GM18511 (cell line): ENCODE data around the gene SH3TC2.

Source experiments
- ATAC-seq: cut with Tn5 transposase; IDR thresholded peaks from one replicate; pipeline ENCODE4 v1.9.1; 2021; ENCODE audit warnings: mild to moderate bottlenecking, moderate library complexity; ENCODE audit not compliant: unreplicated experiment

SH3TC2 gene

DNA sequence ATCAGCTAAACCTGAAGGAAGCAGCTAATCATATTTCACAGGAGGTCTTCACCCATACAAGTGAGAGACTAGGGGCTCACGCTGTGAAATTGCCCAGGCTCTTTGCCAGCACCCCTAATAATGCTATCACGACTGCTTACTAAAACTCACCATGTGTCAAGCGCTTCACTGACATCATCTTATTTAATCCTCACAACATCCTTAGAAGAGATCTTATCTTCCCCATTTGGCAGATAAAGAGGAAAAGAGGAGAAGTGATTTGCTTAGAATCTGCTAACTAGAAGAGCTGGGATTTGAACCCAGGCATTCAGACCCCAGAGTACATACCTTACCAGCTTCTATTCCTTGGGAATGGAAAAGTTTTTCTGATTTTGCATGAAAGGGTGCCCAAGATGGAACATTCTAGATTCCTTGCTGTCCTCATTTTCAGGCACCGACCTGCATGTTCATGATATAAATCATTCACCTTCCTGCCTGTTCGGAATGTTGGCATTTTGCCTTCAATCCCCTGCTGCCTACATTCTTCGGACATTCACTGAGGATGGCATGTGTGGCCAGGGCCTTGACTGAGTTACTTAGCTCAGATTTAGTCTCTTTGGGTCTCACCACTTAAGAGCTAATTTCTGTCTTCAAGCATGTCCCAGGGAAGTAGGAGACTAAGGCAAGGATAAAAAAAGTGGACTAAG lies 88.1 kb downstream of the SH3TC2 start:
- ATAC-seq, result no peak

DNA sequence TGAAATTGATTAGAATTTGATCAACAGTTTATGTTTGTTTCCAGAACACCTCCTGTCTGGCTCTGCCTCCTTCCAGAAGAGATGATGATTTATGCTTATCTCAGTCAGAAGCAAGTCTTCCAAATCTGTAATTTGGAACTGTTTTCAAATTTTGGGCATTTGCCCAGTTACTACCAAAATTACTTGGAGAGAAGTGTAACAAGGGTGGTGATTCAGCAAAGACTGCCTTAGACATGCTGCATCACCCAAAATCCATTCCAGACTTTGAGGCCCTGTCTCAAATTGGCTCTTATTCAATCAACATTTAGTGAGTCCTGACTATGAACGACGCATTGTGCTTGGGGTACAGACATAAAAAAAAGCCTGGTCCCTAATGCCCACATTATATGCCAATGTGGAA lies 89.4 kb downstream of the SH3TC2 start:
- no peak for ATAC-seq

DNA sequence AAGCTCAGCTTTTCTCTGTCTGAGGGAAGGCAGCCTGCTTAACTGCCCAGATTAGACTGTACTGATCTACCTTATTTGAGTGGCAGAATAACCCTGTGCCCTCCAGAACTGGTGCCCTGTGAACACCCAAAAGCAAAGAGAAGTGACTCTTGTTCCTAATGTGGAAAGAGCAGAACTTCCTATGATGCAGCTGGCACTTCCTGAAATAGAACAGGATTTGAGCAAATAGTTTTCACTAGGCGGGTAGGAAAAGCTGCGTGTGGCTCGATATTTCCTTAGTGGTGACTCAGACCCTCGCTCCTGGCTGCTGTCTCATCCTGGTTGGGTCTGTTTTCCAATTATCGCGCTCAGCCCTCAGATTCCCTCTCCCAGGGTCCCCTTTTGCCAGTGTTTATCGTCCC lies 89.9 kb downstream of the SH3TC2 start:
- ATAC-seq, result no peak

DNA sequence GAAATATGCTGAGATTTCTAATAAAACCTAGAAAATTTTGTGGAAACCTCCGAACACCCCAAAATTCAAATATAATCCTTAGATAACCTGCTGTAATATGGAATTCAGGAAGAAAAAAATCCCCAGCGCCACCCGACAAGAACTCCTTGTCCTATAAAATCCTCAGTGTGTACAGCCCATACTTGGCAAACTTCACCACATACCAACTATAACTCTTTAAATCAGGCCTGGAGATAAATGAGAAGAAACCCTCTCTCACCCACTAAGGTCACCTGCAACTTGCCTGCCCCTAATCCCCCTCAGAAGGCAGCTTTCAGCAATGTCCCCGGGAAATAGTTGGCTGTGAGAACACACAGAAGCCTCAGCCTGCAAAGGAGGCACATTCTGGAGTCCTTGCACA lies 90.5 kb downstream of the SH3TC2 start:
- no peak for ATAC-seq

DNA sequence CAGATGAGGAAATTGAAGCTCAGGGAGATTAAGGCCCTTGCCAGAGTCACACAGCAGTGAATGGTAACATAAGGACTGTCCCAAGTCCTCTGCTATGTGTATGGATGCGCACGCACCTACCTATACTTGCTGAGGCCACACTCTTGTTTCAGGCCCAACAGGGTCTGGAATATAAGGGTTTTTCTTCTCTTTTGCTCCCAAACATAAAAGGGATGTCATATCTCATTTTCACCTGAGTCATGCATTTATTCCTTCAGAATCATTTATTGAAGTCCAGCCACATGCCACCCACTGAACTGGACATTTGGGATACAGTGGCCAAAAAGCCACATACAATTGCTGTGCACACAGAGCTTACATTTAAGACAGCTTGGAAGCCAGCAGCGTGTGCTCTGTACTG lies 92.0 kb downstream of the SH3TC2 start:
- no peak for ATAC-seq

DNA sequence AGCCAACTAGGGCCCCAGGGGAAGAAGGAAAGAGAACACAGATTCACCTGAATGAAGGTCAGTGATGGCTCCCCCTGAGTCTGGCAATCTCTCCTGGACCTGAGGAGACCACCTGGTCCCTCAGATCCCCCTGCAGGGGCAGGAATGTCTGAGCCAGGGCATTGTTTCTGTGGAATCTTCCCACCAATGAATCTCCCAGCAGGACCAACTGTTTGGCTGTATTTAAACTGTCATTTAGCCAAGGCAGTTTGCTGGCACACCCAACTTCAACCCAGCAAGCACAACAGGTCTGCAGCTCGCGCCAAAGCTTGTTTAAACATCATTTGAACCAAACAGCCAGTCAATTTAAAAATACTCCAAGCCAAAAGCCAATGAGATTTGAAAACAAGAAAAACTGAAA lies 92.6 kb downstream of the SH3TC2 start:
- ATAC-seq, result no peak

DNA sequence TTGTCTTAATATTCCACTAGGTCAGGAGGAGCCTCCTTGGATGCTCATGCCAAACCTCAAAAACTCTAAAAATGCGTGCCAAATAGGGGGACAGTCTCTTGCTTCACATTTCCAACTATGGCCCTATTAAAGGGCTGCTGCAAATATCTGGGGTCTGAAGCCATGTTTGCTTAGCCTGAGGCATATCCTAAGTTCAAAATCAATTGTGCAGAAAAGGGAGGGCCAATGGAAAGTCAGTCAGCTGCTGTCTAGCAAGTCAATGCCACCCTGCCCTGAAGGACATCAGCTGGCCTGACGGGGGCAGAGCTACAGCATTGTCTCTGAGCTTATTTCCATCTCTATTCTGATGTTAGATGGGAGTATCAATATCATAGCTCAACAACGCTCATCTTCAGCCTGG lies 93.6 kb downstream of the SH3TC2 start:
- no peak for ATAC-seq

DNA sequence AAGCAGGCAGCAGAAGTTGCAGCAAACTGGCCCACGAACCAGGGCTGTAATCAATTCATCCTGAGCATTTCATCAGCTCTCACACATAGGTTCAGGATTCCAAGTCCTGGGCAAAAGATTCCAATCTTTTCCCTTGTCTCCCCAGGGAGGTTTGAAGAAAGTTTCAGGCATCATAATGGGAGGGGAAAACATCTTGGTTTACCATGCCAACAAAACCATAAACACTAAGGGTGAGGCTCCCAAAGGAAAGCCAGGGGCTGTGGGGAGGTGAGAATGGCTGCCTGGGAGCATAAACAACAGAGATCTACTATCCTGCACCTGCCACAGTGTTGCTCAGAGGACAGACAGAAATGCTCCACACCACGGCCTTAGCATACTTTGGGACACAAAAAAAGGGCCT lies 94.6 kb downstream of the SH3TC2 start:
- ATAC-seq, result no peak

DNA sequence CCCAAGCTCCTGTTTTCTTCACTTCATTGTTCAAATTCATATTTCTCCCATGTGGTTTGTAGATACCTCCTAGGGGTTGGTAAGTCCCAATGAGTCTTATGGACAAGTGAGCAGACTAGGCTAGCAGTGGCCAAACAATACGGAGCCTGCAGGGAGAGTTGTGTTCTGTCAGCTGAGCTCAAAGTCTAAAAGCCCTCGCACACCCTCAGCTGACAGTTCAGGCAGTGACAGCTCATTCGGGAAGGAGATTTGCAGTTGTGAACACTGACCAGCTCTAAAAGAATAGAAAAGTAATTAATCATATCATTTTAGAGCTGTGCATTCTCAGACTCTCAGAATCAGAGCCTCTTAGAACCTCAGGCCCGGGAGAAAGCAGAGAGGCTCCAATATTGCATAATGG lies 95.1 kb downstream of the SH3TC2 start:
- no peak for ATAC-seq

DNA sequence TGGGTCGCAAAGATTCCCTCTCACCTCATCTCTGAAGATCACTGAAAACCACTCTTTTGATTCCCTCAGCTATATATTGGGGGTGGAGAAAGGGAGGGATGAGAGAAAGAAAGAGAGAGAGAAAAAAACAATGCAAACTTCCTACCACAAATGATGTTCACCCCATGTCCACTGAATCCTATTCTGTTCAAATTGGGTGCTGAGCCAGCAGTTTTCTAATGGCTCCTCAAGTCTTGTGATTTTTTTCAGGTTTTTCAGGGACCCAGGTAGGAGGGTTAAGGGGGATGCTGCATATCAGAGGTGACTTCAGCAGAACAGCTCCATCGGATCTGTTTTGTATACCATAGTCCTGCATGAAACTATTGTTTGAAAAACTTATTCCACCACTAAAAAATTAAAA lies 95.9 kb downstream of the SH3TC2 start:
- no peak for ATAC-seq

DNA sequence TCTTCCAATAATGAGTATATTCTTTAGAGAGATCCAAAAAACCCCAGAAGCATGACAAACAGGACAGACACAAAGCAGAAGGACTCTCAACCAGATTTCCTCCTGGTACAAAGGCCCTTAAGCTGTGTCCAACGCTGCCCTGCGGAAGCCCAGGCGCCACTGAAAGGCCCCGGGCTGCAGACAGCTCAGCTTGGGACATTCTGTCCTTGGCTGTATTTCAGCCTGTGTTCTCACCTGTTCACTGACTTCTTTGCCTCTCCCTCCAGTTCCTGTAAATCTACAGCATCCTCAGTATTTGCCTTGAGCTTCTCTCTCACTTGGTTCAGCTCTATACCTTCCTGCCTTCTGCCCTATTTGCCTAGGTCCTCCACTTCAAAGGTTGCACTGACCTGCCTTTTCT lies 96.5 kb downstream of the SH3TC2 start:
- ATAC-seq, result no peak

DNA sequence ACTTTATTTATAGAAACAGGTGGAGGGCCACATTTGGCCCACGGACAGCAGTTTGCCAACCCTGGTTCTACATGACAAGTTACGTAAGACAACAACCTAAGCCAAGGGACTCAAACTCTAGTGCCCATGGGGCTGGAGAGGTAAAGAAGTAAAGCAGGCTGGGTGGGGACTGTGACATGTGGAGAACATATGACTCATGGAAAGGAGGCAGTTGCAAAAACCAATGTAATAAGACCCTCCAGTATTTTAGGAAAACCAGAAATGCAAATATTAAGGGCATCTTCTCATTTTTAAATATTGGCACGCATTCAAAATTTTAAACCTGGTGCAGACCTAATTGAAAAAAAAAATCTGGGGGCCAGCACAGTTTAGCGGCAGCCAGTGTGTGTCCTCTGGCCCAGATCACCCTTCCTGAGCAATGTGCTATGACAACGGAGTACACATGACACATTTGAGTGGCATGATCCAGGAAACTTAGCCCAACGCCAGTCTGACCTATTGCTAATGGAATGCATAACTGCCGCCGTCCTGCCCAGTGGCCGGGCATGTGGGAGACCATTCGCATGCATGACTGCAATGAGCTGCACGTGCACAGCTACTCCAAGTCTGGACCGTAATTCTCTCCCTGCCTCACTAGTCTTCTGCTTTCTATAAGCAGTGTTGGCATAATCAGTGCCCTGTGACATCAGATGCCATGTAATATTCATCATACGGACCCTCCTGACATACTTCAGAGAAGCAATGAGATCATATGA lies 97.2 kb downstream of the SH3TC2 start:
- no peak for ATAC-seq

DNA sequence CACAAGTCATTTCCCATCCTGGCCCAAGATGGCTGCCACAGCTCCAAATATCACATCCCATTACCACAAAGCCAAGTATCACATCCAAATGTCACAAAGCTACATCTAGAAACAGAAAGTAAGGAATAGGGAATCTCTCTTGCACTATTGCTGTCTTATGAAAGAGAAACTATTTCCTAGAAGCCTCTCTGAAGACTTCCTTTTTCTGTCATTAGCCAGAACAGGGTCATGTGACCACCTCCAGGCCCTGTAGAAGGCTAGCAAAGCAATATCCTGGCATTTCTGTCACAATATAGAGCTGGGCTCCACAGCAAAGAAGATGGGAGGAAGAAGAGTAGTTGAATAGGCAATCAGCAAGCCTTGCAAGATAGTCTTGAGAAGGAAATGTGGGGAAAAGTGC lies 99.2 kb downstream of the SH3TC2 start:
- ATAC-seq, result peak; percentile 66

DNA sequence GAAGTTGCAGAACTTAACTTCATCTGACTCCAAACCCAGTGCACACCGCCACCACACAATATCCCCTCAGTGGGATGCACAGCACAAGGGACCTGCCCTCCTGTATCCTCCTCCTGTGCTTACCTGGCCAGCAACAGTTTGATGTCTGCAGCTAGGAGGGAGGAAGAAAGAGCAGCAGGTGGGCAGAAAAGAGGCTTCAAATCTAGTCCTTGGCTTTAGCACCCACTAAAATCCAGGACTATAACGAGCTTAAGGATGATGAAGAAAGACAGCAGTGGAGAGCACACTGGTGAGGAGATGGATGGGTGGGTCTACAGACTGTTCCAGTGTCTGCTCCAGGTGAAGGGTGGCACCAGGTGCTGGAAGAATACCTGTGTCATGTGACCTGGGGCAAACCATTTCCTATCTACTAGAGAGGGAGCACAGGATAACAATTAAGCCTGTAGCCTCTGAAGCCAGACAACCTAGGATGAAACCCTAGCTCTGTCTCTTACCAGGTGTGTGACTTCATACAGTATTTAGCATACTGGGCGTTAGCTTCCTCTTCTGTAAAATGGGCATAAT lies 100.0 kb downstream of the SH3TC2 start:
- no peak for ATAC-seq

DNA sequence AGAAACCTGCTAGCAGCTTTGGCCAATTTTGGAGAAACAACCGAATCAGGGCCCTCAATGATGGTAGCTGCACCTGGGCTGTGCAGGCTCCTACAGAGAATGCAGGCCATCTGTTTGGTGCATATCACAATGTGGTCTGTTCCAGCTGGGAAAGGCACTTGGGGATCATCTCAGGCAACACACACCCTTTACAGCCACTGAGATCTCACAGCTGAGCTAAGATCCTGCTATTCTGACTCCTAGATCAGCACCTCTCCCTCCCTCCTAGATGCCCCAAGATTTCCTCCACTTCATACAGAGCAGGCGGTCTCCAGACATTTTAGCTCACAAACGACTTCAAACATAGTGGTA lies 100.7 kb downstream of the SH3TC2 start:
- no peak for ATAC-seq

DNA sequence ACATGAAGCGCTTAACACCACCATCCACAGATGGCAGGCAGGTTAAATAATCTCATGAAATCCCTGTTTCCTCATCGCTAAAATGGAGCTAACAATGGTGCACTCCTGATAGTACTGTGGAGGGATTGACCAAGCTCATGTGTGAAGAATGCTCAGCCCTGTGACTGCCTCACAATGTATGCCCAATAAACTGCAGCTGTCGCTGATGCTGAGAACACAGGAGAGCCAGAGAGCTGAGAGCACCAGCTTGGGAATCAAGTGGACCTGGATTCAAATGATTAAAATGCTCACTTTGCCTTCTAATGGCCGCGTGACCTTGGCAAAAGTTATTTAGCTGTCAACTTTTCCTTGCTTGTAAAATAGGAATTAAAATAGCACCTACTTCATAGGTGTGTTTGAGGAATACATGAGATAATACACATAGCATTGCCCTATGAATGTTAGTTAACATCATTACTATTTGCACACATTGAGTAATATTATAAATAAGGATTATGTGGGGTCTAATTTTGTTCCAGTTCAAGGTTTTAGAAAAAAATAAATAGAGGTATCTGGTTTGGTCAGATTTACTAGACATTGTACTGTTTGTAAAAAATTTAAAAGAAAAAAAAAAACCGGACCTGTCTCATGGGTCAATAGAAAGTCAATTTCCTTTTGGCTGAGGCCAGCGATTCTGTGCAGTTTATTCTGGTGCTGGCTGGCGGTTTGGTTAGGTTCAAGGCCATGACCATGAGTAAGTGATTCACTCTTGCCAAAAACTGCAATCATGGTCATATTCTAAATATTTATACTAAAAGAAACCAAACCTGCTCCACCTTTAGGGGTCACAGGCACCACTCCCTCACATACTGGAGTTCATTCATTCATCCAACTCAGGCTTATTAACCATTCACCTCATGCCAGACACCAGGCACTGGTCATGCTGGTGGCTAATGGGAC lies 101.3 kb downstream of the SH3TC2 start:
- ATAC-seq, result no peak

DNA sequence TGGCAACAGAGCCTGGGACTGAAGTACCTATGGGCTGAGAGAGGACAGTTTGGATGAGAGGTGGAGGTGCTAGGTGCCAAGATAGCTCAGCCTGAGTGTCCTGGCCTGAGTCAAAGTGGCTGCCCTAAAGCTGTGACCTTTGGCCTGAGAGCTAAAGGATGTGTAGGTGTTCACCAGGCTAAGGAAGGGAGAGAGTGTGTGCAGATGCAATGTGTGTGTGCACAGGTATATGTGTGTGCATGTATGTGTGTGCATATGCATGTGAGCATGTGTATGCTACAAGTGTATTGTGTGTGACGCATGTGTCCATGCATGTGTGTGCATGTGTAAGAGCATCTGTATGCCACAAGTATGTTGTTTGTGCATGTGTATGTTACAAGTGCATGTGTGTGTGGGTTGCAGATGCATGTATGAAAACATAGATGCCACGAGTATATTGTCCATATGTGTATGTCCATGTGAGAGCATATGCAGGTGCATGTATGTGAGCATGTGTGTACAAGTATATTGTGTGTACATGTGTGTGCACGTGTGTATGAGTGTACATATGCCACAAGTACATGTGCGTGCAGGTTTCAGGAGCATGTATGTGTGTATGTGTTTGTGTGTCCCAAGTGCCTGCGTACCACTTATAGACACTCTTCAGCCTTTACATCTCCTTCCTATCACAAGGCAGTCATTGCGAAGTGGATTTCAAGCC lies 102.6 kb downstream of the SH3TC2 start:
- ATAC-seq, result no peak

DNA sequence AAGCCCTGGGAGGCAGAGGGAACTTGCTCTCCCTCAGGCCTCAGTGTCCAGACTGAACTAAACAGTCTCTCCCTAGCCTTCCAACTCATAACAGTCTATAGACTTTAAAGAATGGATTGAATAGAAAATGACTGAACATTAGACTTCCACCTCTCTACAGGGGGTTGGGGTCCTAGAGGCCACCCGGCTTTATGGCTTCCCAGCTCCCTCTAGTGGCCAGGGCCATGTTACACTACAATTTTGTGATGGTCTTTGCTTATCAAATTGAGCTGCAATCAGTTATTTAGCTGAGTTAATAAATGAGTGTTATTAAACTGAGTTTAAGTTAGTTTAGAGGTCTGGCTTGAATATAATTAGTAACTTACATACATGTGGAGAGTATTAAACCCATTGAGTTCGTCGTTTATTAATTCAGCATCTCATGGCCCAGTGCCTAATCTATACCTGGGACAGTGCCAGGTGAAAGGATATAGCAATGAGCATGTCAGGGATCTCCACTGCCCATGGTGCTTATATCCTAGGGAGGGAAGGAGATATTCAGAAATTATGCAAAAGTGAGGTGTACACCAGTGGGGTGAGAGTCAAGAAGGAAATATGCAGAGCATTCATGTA lies 105.2 kb downstream of the SH3TC2 start:
- ATAC-seq, result peak; percentile 70

DNA sequence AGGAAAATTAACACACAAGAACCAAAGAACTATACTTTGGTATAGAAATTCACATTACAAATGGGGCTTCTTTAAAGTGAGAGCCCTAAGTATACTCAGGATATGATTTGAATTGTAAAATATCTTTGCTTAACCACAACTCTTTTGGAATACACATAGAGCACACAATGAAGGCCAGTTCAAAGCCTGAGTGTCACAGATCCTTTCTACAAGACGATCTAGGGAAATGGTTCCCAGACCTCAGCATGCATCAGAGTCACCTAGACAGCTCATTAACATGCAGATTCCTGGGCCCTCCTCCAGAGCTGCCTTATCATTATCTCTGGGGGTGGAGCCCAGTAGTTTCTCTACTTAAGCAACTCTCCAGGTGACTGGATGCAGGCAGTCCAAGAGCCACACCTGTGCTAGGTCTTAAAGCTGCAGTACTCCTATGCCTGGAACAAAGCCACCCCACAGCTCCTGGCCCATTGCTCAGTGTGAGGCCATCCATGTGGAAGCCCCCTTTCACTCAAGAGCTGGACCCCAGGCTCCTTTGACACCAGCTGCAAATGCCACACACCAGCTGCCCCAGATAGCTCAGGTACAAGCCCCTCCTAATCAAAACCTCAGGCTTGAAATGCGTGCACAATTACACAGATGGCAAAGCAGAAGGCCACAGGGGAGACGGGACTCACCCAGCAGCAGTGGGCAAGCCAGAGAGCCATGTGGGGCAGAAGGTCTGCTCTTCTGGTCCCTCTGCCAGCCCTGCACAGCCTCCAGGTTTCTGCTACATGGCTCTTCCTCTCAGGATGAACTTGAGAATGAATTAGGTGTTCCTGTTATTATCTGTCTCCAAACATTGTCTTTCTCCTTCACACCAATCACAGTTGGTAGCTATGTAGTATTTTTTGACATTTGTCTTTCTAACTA lies 106.1 kb downstream of the SH3TC2 start:
- ATAC-seq, result no peak
